PC-3 (cell line): ENCODE data around the gene MYO9A. TPM values are rescaled to one million over a fixed set of nuclear protein-coding genes. Genes with fewer than 3 reads are reported as not detected.

Experiments used
- ATAC-seq: fragments of 200-7000 bp; cut with Tn5 transposase; 2 replicates; pipeline ENCODE4 v1.9.1; 2020; ENCODE audit warnings: mild to moderate bottlenecking, moderate library complexity
- BruUV-seq: library from RNA; stranded (reverse); fragments of 400-500 nt; replicated peaks from 2 replicates; lab custom pipeline; 2021; lab: Mats Ljungman, UMichigan
- CTCF ChIA-PET: fragments of 300-600 bp; sonication (Branson Sonifier 250); formaldehyde crosslinking; loops from one replicate; lab custom pipeline; 2022; ENCODE audit warnings: antibody characterized with exemption; lab: Charles Lee
- POLR2A ChIA-PET: fragments of 300-600 bp; sonication (Branson Sonifier 250); formaldehyde crosslinking; loops from one replicate; lab custom pipeline; 2022; ENCODE audit warnings: antibody characterized with exemption; ENCODE audit not compliant: unreplicated experiment; lab: Charles Lee
- DNase-seq: peaks from one replicate; pipeline ENCODE4 v3.0.0-alpha.2; 2015
- H2AFZ ChIP-seq: fragments of 300-600 bp; sonication (generic); 2 replicates; pipeline ENCODE4 v1.6.0; 2016; ENCODE audit warnings: antibody characterized with exemption, low read length
- H3F3A ChIP-seq: fragments of 300-600 bp; sonication (generic); one replicate; pipeline ENCODE4 v1.6.0; 2017; ENCODE audit warnings: antibody characterized with exemption, low read length, control low read depth, mild to moderate bottlenecking; ENCODE audit not compliant: unreplicated experiment
- H3K27ac ChIP-seq: fragments of 300-600 bp; sonication (generic); 2 replicates; pipeline ENCODE4 v1.5.1; 2016; ENCODE audit warnings: mild to moderate bottlenecking, low read length
- H3K27me3 ChIP-seq: fragments of 300-600 bp; sonication (generic); 2 replicates; pipeline ENCODE4 v1.6.1; 2016; ENCODE audit warnings: low read length, mixed read lengths
- H3K36me3 ChIP-seq: fragments of 300-600 bp; sonication (generic); 2 replicates; pipeline ENCODE4 v1.6.1; 2016; ENCODE audit warnings: low read depth, mixed run types, low read length, mixed read lengths
- H3K4me1 ChIP-seq: fragments of 300-600 bp; sonication (generic); 2 replicates; pipeline ENCODE4 v1.5.1; 2016; ENCODE audit warnings: low read length; ENCODE audit not compliant: insufficient read depth
- H3K4me2 ChIP-seq: fragments of 300-600 bp; sonication (generic); 2 replicates; pipeline ENCODE4 v1.6.0; 2016; ENCODE audit warnings: low read length
- H3K4me3 ChIP-seq: fragments of 300-600 bp; sonication (generic); 2 replicates; pipeline ENCODE4 v1.5.1; 2016; ENCODE audit warnings: mild to moderate bottlenecking, low read length, mixed read lengths
- H3K79me2 ChIP-seq: fragments of 300-600 bp; sonication (generic); 2 replicates; pipeline ENCODE4 v1.6.1; 2017; ENCODE audit warnings: low read length, mixed read lengths
- H3K9ac ChIP-seq: fragments of 300-600 bp; sonication (generic); 2 replicates; pipeline ENCODE4 v1.6.0; 2016; ENCODE audit warnings: mild to moderate bottlenecking, low read length
- H3K9me2 ChIP-seq: fragments of 300-600 bp; sonication (generic); replicated peaks from 2 replicates; pipeline ENCODE4 v1.6.1; 2016; ENCODE audit warnings: mixed run types, low read length, mixed read lengths
- H3K9me3 ChIP-seq: fragments of 300-600 bp; sonication (generic); 2 replicates; pipeline ENCODE4 v1.6.1; 2016; ENCODE audit warnings: low read length, mixed read lengths
- H4K20me1 ChIP-seq: fragments of 300-600 bp; sonication (generic); 2 replicates; pipeline ENCODE4 v1.6.1; 2016; ENCODE audit warnings: low read length, mixed read lengths
- CTCF ChIP-seq: fragments of 300-600 bp; sonication (generic); conservative IDR thresholded peaks from 2 replicates; pipeline ENCODE4 v1.5.1; 2017; ENCODE audit warnings: antibody characterized with exemption, low read depth, mild to moderate bottlenecking, low read length
- EZH2 ChIP-seq: fragments of 300-600 bp; sonication (generic); IDR thresholded peaks from one replicate; pipeline ENCODE4 v1.6.1; 2017; ENCODE audit warnings: antibody characterized with exemption, mild to moderate bottlenecking, low read length; ENCODE audit not compliant: unreplicated experiment
- EZH2phosphoT487 ChIP-seq: fragments of 300-600 bp; sonication (generic); IDR thresholded peaks from 2 replicates; pipeline ENCODE4 v1.6.1; 2018; ENCODE audit warnings: mild to moderate bottlenecking, antibody characterized with exemption, low read length, borderline replicate concordance
- intact Hi-C: fragments of 100-400 bp; cut with micrococcal nuclease; formaldehyde crosslinking; loops from 2 replicates; pipeline ENCODE4 v1.9.0; 2023
- total RNA-seq: library from RNA; depleted of rRNA; stranded (reverse); fragments of >200 nt; gene quantifications from 2 replicates; pipeline ENCODE4 v1.2.3, GENCODE V29; 2014

The MYO9A gene
- total RNA-seq, 1 experiment from 2014 or later, result 18.3 TPM

DNA sequence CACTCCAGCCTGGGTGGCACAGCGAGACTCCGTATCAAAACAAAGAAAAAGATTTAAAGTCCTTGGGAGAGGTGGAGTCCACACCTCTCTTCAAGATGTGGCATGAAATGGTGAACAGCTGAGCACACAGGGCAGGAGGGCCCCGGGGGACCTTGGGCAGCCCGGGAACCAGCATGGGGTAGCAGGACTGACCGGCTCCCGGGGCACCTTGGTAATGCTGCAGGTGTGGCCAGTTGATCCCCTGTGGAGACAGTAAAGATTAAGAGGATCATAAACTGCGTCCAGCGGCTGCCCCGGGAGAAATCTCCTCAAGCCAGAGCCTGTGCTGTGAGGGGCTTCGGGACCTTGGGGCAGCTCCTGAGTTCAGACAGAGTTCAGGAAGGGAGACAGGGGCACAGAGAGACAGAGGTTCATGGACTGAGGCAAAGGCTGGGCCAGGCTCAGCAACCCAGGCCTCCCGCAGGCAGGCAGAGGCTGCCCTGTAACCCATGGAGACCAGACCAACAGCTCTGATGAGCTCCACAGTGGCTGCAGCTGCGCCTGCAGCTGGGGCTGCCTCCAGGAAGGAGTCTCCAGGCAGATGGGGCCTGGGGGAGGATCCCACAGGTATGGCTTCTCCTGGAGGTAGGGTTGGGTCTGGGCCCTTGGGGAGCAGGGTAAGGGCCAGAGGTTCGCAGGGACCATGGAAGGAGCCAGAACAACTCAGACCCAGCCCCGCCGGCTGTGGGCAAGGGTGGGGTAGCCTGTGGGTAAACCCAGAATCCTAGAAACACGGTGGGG, 307.5 kb downstream of the MYO9A start, which contains the start of gene NR2E3:
Gene NR2E3 (plus strand): TSS at position 299 of the 780 bp plus-strand sequence. CDS start 190 bp downstream, at position 489.
- CTCF ChIA-PET, result no interaction called here
- H2AFZ ChIP-seq, result no peak within 1 kb of the TSS
- BruUV-seq, result no TSS peak

DNA sequence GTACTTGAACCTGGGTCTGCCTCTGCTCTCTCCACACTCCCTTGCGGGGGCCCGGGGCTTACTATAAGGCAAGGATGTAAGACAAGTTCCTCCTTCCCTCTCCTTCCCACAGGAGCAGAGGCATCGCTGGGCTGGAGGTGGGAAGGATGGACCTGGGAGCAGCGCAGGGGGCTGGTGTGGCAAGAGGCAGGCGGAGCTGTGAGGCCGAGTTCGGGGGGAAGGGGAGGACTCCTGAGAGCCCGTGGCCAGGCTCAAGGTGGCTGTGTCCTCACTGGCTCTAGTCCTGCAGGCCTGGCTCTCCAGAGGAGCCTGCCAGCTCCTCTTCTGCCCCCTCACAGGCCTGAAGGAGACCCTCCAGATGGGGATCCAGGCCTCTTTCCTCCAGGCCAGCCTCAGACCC, 308.6 kb downstream of the MYO9A start:
- CTCF ChIA-PET, result no interaction called here

More for the DNA sequence above, 307.5 kb downstream of the MYO9A start, which contains the start of gene NR2E3:
- Histone ChIP-seq H3K36me3 (no peaks in the 10 kb centered on the region), H3K9ac (no peak within 1 kb of the TSS), H3K4me3 (no peak within 1 kb of the TSS), H3K79me2 (no peaks in the 10 kb centered on the region), H3K4me2 (no peak within 1 kb of the TSS), H3K9me3 (no peaks in the 10 kb centered on the region), H3K9me2 (no peaks in the 10 kb centered on the region), H3F3A (no peaks in the 10 kb centered on the region), H3K27ac (no peak within 1 kb of the TSS), H4K20me1 (no peaks in the 10 kb centered on the region), H3K27me3 (no peaks in the 10 kb centered on the region), H3K4me1 (peaks cover 11% of the 10 kb centered on the region)
- DNase-seq (no peak), ATAC-seq (no peak)
- POLR2A ChIA-PET, result no interaction called here
- intact Hi-C loops, result no loop called here
- no peak for TF ChIP-seq EZH2phosphoT487
- no peak for TF ChIP-seq CTCF
- no peak for TF ChIP-seq EZH2

More for the DNA sequence above, 308.6 kb downstream of the MYO9A start:
- H3K9ac ChIP-seq, result no peak overlapping the region
- no peaks in the 10 kb centered on the region for H3K27me3 ChIP-seq
- H3K9me2 ChIP-seq, result no peaks in the 10 kb centered on the region
- no peak overlapping the region for H2AFZ ChIP-seq
- H3K4me3 ChIP-seq, result no peak overlapping the region
- BruUV-seq, result no TSS peak
- H3K4me1 ChIP-seq, result peaks cover 11% of the 10 kb centered on the region
- H3K79me2 ChIP-seq, result no peaks in the 10 kb centered on the region
- no peak overlapping the region for H3K4me2 ChIP-seq
- H3K27ac ChIP-seq, result no peak overlapping the region
- TF ChIP-seq EZH2 (no peak), EZH2phosphoT487 (no peak), CTCF (no peak)
- POLR2A ChIA-PET, result no interaction called here
- H3K36me3 ChIP-seq, result no peaks in the 10 kb centered on the region
- intact Hi-C loops, result loop anchor here (10.0 kb wide), 2 partner anchors 245 to 835 kb away; no protein-coding TSS in a partner anchor
- H3K9me3 ChIP-seq, result no peaks in the 10 kb centered on the region
- H3F3A ChIP-seq, result no peaks in the 10 kb centered on the region
- ATAC-seq, result no peak
- no peaks in the 10 kb centered on the region for H4K20me1 ChIP-seq
- DNase-seq, result no peak
